Measurements from ENCODE around the gene ZFP36.

GRCh38 chr19:39434123-39435076 lies 27.8 kb downstream of the ZFP36 start:
- TF ChIP-seq, protein P1, sequence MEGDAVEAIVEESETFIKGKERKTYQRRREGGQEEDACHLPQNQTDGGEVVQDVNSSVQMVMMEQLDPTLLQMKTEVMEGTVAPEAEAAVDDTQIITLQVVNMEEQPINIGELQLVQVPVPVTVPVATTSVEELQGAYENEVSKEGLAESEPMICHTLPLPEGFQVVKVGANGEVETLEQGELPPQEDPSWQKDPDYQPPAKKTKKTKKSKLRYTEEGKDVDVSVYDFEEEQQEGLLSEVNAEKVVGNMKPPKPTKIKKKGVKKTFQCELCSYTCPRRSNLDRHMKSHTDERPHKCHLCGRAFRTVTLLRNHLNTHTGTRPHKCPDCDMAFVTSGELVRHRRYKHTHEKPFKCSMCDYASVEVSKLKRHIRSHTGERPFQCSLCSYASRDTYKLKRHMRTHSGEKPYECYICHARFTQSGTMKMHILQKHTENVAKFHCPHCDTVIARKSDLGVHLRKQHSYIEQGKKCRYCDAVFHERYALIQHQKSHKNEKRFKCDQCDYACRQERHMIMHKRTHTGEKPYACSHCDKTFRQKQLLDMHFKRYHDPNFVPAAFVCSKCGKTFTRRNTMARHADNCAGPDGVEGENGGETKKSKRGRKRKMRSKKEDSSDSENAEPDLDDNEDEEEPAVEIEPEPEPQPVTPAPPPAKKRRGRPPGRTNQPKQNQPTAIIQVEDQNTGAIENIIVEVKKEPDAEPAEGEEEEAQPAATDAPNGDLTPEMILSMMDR (IDR thresholded peaks at IDR 0.05) = no peak
- TF ChIP-seq POLR2A (IDR thresholded peaks at IDR 0.05) (no peak), POLR2AphosphoS5 (IDR thresholded peaks at IDR 0.05; ENCODE audit: insufficient read depth in 1 of 2, low read depth in 1 of 2) (no peak)

Data from vagina (tissue), 2 donors.